Medulla oblongata (tissue), 1 donor: Measurements from ENCODE around the gene MAP2.
"Not testable (repeated sequence)": the region's sequence is repeated elsewhere in the genome, so short reads cannot be mapped to it uniquely, and the experiment has no call there.

Experiments used
- DNase-seq: peaks from one replicate; pipeline ENCODE4 v3.0.0-alpha.2; 2015; ENCODE audit errors: extremely low spot score

The MAP2 gene

GRCh38 chr2:209591021-209591420, 167.2 kb downstream of the MAP2 start:
- DNase-seq = no peak

GRCh38 chr2:209592106-209592505, 168.3 kb downstream of the MAP2 start:
- DNase-seq = no peak

- no peak for DNase-seq
Measured at GRCh38 chr2:209593930-209594329, 170.1 kb downstream of the MAP2 start.

DNA sequence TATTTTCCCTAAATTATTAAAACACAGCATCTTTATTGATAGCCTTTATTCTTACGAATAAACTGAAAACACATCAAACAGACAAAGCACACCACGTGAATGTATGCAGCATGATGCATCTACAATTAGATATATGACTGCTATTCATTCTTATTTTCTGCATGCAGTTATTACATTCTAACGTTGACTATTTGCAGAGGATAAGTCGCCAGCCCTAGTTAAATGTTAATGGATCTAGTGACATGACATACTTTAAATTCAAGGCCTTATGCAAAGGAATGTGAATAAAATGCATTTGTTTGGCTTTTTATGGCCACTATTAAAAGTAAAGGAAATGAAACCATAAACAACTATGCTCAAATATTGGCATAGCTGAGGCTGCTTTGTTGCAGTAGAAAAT, 172.4 kb downstream of the MAP2 start:
- no peak for DNase-seq

GRCh38 chr2:209598227-209598626, 174.4 kb downstream of the MAP2 start:
- not testable (repeated sequence) for DNase-seq

- DNase-seq = no peak
Measured at GRCh38 chr2:209600341-209601171, 176.7 kb downstream of the MAP2 start.

GRCh38 chr2:209601497-209601896, 177.7 kb downstream of the MAP2 start:
- no peak for DNase-seq

DNA sequence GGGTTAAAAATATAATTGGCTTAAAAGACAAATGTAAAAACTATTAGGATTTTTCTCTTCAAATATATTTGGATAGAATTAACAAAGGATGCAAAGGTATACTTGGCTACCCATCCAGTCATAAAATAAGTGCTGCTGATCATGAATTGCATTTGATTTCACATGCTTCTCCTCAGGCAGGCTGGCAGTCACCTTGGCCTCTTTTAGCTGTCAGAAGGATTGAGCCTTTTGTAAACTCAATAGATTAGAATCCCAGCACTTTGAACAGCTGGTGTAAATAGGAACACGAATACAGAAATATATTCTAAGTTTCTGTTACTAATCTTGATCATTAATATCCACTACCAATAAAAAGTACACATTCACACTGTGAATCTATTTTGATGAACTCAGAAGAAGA, 178.4 kb downstream of the MAP2 start:
- DNase-seq = no peak

DNA sequence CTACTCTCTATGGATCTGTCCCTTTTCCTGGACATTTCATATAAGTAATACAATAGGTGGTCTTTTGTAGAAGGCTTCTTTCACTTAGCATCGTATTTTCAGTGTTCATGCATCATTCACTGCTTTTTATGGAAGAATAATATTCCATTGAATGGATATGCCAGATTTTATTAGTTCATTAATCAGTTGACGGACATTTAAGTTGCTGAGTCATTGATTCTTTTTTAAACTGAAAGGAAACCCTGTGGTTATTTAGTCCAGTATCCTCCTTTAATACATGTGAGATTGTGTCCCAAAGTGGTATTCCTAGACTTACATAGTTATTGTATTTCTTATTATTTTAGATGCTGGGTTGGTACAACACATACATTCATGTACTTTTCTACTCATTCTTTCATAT, 185.7 kb downstream of the MAP2 start:
- DNase-seq = no peak

- no peak for DNase-seq
Measured at GRCh38 chr2:209610631-209611030, 186.8 kb downstream of the MAP2 start.

DNA sequence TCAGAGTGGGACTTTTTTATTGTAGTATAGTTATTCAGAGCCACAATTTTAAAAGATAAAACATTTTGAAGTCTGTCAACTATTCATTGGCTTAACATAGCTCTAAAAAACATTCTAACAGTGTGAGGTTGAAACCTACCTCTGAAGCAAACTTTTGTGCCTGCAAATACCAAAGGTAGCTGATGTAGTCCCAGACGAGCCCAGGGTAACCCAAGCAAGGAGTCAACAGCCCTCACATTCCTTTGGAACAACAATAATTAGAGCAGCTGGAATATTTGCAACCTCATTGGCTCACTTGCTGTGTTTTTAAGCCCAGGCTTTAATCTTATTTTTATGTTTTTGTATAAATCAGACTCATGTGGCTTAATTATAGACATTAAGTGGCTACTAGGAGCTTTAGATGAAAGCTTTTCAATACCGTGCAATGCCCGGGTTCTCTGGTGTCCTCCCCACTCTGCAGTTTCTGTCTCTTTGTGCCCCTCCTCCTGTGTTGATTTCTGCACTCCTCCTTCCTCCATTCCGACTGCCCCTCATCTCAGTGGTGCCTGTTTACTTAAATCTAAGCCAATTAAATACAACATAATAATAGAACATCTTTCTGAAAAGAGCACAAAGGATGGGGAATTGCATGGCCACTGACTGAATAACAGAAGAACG, 189.9 kb downstream of the MAP2 start:
- no peak for DNase-seq

DNA sequence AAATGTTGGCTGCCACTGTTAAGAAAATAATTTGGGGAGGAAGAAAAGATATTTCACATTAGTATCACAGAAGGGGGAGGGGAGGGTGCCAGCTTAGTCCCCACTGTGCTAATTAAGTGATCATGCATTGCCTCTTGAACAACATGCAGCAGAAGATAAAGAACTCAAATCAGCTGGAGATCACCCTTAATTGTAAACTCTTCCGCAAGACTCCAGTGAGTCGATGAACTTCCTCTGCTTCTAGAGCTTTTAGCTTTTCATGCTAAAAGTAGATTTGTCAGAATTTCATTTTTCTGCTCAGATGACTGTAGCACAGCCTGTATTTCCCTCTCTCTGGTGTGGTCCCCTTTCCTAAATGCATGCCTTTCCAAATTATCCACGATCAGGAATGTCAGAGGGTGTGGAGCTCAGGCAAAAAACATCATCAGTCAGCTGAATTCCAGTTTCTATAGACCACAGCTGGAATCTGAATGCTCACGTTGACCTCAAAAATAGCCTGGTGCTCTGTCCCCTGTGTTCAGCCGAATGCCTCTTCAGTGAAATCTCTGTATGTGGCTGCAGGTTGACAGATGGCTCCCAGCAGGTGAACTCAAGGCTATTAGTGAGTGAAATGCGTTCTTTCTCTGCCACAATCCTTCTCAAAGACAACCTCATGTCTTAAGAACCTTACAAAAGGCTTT, 191.0 kb downstream of the MAP2 start:
- DNase-seq = no peak

DNA sequence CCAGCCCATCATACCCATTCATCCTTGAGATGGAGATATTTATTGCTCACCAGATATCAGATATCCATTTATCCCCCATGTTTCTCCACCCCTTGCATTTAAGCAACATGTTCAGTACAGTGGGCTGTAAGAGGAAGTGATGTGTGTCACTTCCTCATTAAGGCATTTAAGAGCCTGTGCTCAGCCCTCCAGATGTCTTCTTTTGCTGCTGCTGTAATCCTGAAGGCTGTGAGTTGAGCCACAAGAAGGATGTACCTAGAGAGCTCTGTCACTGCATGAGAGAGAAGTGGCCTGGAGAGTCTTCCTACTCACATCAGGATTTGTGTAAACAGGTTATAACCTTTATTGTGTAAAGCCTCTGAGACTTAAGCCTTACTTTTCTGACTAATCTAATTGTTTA, 195.9 kb downstream of the MAP2 start:
- DNase-seq = peak; percentile 44

GRCh38 chr2:209624192-209624938, 200.5 kb downstream of the MAP2 start:
- no peak for DNase-seq

DNA sequence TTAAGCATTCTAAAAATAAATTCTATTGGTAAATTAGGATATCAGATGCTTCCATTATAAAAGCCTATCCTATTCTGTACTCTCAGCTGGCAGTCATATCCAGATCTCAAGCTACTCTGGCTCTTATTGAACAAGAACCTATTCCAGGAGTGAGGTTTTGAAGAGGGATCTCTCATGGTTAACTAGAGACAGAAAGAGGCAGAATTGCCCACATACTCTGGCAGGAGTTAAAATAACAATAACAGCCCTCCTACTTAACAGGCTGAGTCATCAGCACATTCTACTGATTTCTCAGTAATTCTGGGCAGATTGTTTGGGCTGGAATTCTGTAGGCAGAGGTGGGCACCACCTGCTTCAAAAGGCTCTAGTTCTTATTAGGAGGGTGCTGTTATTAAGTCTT, 205.8 kb downstream of the MAP2 start:
- DNase-seq = no peak

DNA sequence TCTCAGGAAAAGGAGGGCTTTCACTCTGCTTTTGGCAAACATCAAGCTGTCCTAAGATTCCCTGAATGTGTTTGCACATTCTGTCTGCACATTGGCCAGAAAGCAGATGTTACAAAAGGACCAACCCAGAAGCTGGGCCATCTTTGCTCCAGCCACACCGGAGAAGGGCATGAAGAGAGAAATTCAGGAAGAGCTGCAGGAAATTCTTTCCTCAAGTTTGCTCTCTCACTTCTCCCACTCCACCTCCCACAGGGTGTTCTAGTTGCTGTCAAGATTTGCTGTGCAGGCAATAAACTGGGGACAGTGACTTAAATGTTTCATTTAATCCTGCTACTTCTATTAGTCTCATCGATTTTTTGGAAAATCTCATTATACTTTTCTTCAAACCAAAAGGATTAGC, 210.1 kb downstream of the MAP2 start:
- no peak for DNase-seq

DNA sequence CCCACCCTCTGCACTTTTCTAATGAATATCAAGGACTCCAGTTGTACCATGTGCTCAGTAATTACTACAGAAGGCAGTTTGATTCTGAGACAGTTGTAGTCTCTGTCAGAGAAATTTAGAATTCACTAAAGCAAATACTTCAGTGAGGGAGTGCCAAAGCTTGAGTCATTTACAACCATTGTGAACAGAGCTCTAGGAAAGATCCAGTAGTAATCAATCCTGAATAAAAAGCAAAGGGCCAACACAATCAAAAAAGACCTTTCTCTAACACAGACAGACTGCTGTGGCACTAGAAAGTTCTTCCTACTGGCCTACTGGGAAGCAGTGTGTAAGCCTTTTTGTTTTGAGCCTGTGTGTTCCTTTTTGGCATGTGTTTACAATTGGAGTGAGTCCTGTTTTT, 212.2 kb downstream of the MAP2 start:
- DNase-seq = peak; percentile 81

DNA sequence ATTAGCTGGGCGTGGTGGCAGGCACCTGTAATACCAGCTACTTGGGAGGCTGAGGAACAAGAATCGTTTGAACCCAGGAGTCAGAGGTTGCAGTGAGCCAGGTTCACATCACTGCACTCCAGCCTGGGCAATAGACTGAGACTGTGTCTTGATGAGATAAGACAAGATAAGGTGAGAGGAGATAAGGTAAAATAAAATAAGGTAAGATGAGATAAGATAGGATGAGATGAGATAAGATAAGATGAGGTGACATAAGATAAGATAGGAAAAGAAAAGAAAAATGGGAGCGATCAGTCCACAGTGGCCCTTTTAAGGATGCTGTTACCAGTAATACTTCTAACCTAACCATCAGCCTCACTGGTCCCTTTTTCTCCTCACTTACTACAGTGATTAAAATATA, 213.4 kb downstream of the MAP2 start:
- DNase-seq = no peak

DNA sequence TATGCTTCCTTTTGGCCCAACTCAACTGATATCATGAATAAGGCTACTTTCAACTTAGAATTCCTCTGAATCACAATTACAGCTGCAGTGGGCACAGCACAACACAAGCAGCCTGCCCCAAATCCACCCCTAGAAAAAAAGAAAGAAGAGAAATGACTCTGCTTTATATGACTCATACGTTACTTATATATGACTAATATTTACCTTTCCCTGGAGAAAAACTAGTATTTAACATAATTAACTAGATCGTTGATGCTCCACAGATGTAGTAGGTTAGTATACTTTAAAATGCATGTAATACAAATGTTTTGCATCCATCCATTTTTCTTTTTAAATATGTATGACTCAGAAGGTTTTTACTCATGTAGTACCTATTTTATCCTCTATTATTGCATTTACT, 214.5 kb downstream of the MAP2 start:
- DNase-seq = no peak

GRCh38 chr2:209640358-209640757, 216.5 kb downstream of the MAP2 start:
- DNase-seq = no peak

GRCh38 chr2:209642146-209642820, 218.4 kb downstream of the MAP2 start:
- no peak for DNase-seq

- no peak for DNase-seq
Measured at GRCh38 chr2:209644842-209645241, 221.0 kb downstream of the MAP2 start.
